ENCODE results near the gene LYZL6. TPM values are rescaled to one million over a fixed set of nuclear protein-coding genes. Genes with fewer than 3 reads are reported as not detected.

Gene LYZL6
- total RNA-seq, 1 donor from 2014 or later, result not detected

GRCh38 chr17:35914354-35914753 lies 29.2 kb downstream of the LYZL6 start:
- ATAC-seq, result no peak
- H3K27ac ChIP-seq, result no peak overlapping the region
- no peak for TF ChIP-seq CTCF (IDR thresholded peaks at IDR 0.05)

GRCh38 chr17:35913609-35914008 lies 29.9 kb downstream of the LYZL6 start:
- no peak for TF ChIP-seq CTCF (IDR thresholded peaks at IDR 0.05)
- Histone ChIP-seq H3K4me1 (no peaks in the 10 kb centered on the region), H3K9me3 (no peaks in the 10 kb centered on the region), H3K27me3 (ENCODE audit: low read depth) (no peaks in the 10 kb centered on the region), H3K36me3 (no peaks in the 10 kb centered on the region), H3K27ac (no peak overlapping the region), H3K4me3 (no peak overlapping the region)
- ATAC-seq (no peak), DNase-seq (no peak)
- intact Hi-C loops (cut with DNase I), result no loop called here

More at GRCh38 chr17:35914354-35914753, 29.2 kb downstream of the LYZL6 start:
- no peak overlapping the region for H3K4me3 ChIP-seq
- no peaks in the 10 kb centered on the region for H3K36me3 ChIP-seq
- no peaks in the 10 kb centered on the region for H3K4me1 ChIP-seq
- H3K27me3 ChIP-seq (ENCODE audit: low read depth), result no peaks in the 10 kb centered on the region
- DNase-seq, result no peak
- intact Hi-C loops (cut with DNase I), result no loop called here
- H3K9me3 ChIP-seq, result no peaks in the 10 kb centered on the region

GRCh38 chr17:35912942-35913341 lies 30.6 kb downstream of the LYZL6 start:
- no peak for DNase-seq
- no peaks in the 10 kb centered on the region for H3K9me3 ChIP-seq
- ATAC-seq, result no peak
- TF ChIP-seq CTCF (IDR thresholded peaks at IDR 0.05), result no peak
- H3K4me1 ChIP-seq, result no peaks in the 10 kb centered on the region
- H3K36me3 ChIP-seq, result no peaks in the 10 kb centered on the region
- no peaks in the 10 kb centered on the region for H3K27me3 ChIP-seq (ENCODE audit: low read depth)
- intact Hi-C loops (cut with DNase I), result no loop called here
- H3K4me3 ChIP-seq, result no peak overlapping the region
- H3K27ac ChIP-seq, result no peak overlapping the region

- no peaks in the 10 kb centered on the region for H3K9me3 ChIP-seq
- no peaks in the 10 kb centered on the region for H3K36me3 ChIP-seq
- TF ChIP-seq CTCF (IDR thresholded peaks at IDR 0.05), result no peak
- H3K27me3 ChIP-seq (ENCODE audit: low read depth), result no peaks in the 10 kb centered on the region
- no peaks in the 10 kb centered on the region for H3K4me1 ChIP-seq
- no peak overlapping the region for H3K27ac ChIP-seq
- intact Hi-C loops (cut with DNase I), result no loop called here
- no peak for DNase-seq
- H3K4me3 ChIP-seq, result no peak overlapping the region
- no peak for ATAC-seq
These were observed 31.1 kb downstream of the LYZL6 start for GRCh38 chr17:35912339-35912912.

GRCh38 chr17:35909408-35909807 lies 34.1 kb downstream of the LYZL6 start:
- intact Hi-C loops (cut with DNase I), result no loop called here
- TF ChIP-seq CTCF (IDR thresholded peaks at IDR 0.05), result no peak
- H3K4me1 ChIP-seq, result no peaks in the 10 kb centered on the region
- H3K27ac ChIP-seq, result no peak overlapping the region
- no peaks in the 10 kb centered on the region for H3K9me3 ChIP-seq
- no peak for DNase-seq
- no peak overlapping the region for H3K4me3 ChIP-seq
- no peak for ATAC-seq
- no peaks in the 10 kb centered on the region for H3K36me3 ChIP-seq
- H3K27me3 ChIP-seq (ENCODE audit: low read depth), result no peaks in the 10 kb centered on the region
